D341Med (cell line): ENCODE results near the gene SYNPO2.
"Not testable (repeated sequence)": the region's sequence is repeated elsewhere in the genome, so short reads cannot be mapped to it uniquely, and the experiment has no call there.

ENCODE experiments used
- DNase-seq: peaks from one replicate; pipeline ENCODE4 v3.0.0; 2012; ENCODE audit warnings: low spot score

Gene SYNPO2

GRCh38 chr4:119034276-119035008 lies 145.8 kb downstream of the SYNPO2 start:
- DNase-seq: no peak

- no peak for DNase-seq
Measured at GRCh38 chr4:119035951-119036737, 147.5 kb downstream of the SYNPO2 start.

- no peak for DNase-seq
Measured at GRCh38 chr4:119037709-119038108, 149.1 kb downstream of the SYNPO2 start.

GRCh38 chr4:119038116-119038841 lies 149.6 kb downstream of the SYNPO2 start:
- DNase-seq: no peak

- DNase-seq: no peak
Measured at GRCh38 chr4:119039160-119039559, 150.5 kb downstream of the SYNPO2 start.

- peak; percentile 50 for DNase-seq
Measured at GRCh38 chr4:119039779-119040178, 151.1 kb downstream of the SYNPO2 start.

- DNase-seq: no peak
Measured at GRCh38 chr4:119040261-119040660, 151.6 kb downstream of the SYNPO2 start.

- no peak for DNase-seq
Measured at GRCh38 chr4:119040694-119041185, 152.1 kb downstream of the SYNPO2 start.

- DNase-seq: no peak
Measured at GRCh38 chr4:119041396-119041795, 152.7 kb downstream of the SYNPO2 start.

GRCh38 chr4:119041951-119042560 lies 153.4 kb downstream of the SYNPO2 start:
- DNase-seq: peak; percentile 75

- no peak for DNase-seq
Measured at GRCh38 chr4:119046263-119046662, 157.6 kb downstream of the SYNPO2 start.

- DNase-seq: not testable (repeated sequence)
Measured at GRCh38 chr4:119047059-119047458, 158.4 kb downstream of the SYNPO2 start.

- no peak for DNase-seq
Measured at GRCh38 chr4:119048446-119048845, 159.8 kb downstream of the SYNPO2 start.

- DNase-seq: no peak
Measured at GRCh38 chr4:119049342-119049741, 160.7 kb downstream of the SYNPO2 start.

- peak; percentile 58 for DNase-seq
Measured at GRCh38 chr4:119050527-119051090, 162.0 kb downstream of the SYNPO2 start.

GRCh38 chr4:119053245-119053644 lies 164.6 kb downstream of the SYNPO2 start:
- DNase-seq: no peak

GRCh38 chr4:119053997-119054396 lies 165.3 kb downstream of the SYNPO2 start:
- no peak for DNase-seq

GRCh38 chr4:119057417-119057816 lies 168.8 kb downstream of the SYNPO2 start:
- DNase-seq: no peak

GRCh38 chr4:119059221-119059620 lies 170.6 kb downstream of the SYNPO2 start:
- no peak for DNase-seq

GRCh38 chr4:119067125-119067524 lies 178.5 kb downstream of the SYNPO2 start:
- not testable (repeated sequence) for DNase-seq

GRCh38 chr4:119067670-119068360 lies 179.2 kb downstream of the SYNPO2 start:
- DNase-seq: not testable (repeated sequence)
